Osteocyte (in vitro differentiated cells): ENCODE measurements around the gene METTL4. TPM values are rescaled to one million over a fixed set of nuclear protein-coding genes. Genes with fewer than 3 reads are reported as not detected.
A peak's percentile ranks its signal among the peaks of the same experiment; 100 is the strongest.

ENCODE experiments used
- DNase-seq: peaks from one replicate; pipeline ENCODE4 v3.0.0; 2021; ENCODE audit warnings: mixed read lengths; ENCODE audit not compliant: unreplicated experiment; ENCODE audit errors: extremely low spot score
- H3K27ac Mint-ChIP-seq: one replicate; pipeline ENCODE4 v1.8.0; 2021; ENCODE audit warnings: mild to moderate bottlenecking, mixed read lengths; ENCODE audit not compliant: unreplicated experiment
- H3K27me3 Mint-ChIP-seq: one replicate; pipeline ENCODE4 v1.8.0; 2021; ENCODE audit warnings: mixed read lengths; ENCODE audit not compliant: unreplicated experiment
- H3K36me3 Mint-ChIP-seq: one replicate; pipeline ENCODE4 v1.8.0; 2021; ENCODE audit warnings: mixed read lengths; ENCODE audit not compliant: unreplicated experiment
- H3K4me1 Mint-ChIP-seq: one replicate; pipeline ENCODE4 v1.8.0; 2021; ENCODE audit warnings: mixed read lengths; ENCODE audit not compliant: unreplicated experiment
- H3K4me3 Mint-ChIP-seq: one replicate; pipeline ENCODE4 v1.8.0; 2021; ENCODE audit warnings: mild to moderate bottlenecking, moderate library complexity, mixed read lengths; ENCODE audit not compliant: unreplicated experiment
- H3K9me3 Mint-ChIP-seq: one replicate; pipeline ENCODE4 v1.8.0; 2021; ENCODE audit warnings: mixed read lengths; ENCODE audit not compliant: unreplicated experiment
- total RNA-seq: library from RNA; stranded (reverse); gene quantifications from 2 replicates; pipeline ENCODE4 v1.2.1, GENCODE V29; 2021
- TF ChIP-seq, protein P1 (sequence below): fragments of 200-600 bp; sonication (generic); IDR thresholded peaks from 2 replicates; pipeline ENCODE4 v1.5.0; 2021; ENCODE audit warnings: antibody characterized with exemption, mild to moderate bottlenecking, moderate library complexity

METTL4 gene
- total RNA-seq, 1 donor from 2014 or later = 10.8 TPM

DNA sequence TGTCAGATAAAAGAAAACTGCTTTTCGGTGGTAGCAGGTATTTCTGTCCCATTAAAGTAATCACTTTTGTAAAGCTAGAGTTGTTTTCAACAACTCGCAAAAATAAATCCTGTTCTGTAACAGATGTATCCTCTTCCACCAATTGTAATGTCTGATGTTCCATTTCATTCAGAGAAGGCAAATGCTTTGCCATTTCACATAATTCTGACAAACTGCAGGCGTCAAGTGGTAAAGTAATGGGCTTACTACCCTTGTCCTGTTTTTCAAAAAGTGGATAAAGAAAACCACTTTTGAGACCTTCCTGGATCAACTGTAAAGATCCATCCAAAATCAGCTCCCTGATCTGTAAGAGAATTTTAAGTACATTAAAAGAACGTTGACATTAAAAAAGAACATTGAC lies 16.6 kb downstream of the METTL4 start:
- TF ChIP-seq, protein P1, sequence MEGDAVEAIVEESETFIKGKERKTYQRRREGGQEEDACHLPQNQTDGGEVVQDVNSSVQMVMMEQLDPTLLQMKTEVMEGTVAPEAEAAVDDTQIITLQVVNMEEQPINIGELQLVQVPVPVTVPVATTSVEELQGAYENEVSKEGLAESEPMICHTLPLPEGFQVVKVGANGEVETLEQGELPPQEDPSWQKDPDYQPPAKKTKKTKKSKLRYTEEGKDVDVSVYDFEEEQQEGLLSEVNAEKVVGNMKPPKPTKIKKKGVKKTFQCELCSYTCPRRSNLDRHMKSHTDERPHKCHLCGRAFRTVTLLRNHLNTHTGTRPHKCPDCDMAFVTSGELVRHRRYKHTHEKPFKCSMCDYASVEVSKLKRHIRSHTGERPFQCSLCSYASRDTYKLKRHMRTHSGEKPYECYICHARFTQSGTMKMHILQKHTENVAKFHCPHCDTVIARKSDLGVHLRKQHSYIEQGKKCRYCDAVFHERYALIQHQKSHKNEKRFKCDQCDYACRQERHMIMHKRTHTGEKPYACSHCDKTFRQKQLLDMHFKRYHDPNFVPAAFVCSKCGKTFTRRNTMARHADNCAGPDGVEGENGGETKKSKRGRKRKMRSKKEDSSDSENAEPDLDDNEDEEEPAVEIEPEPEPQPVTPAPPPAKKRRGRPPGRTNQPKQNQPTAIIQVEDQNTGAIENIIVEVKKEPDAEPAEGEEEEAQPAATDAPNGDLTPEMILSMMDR = no peak
- Mint-ChIP-seq H3K4me1 (peaks cover 7% of the 10 kb centered on the region), H3K4me3 (no peak overlapping the region), H3K36me3 (peaks cover 2% of the 10 kb centered on the region), H3K27me3 (no peaks in the 10 kb centered on the region), H3K9me3 (no peaks in the 10 kb centered on the region), H3K27ac (no peak overlapping the region)
- no peak for DNase-seq

DNA sequence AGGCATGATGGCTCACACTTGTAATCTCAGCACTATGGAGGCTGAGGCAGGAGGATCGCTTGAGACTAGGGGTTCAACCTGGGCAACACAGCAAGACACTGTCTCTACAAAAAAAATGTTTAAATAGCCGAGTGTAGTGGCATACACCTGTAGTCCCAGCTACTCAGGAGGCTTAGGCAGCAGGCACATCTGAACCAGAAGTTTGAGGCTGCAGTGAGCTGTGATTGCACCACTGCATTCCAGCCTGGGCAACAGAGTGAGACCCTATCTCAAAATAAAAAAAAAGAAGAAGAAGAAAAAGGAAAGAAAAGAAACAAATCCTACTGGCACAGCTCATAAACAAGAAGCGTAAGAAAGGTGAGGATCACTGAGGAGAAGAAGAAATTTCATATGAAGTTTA lies 19.9 kb downstream of the METTL4 start:
- H3K4me1 Mint-ChIP-seq = peaks cover 7% of the 10 kb centered on the region
- no peaks in the 10 kb centered on the region for H3K9me3 Mint-ChIP-seq
- TF ChIP-seq, protein P1 = no peak
- H3K27ac Mint-ChIP-seq = no peak overlapping the region
- DNase-seq = no peak
- H3K4me3 Mint-ChIP-seq = no peak overlapping the region
- H3K36me3 Mint-ChIP-seq = peaks cover 10% of the 10 kb centered on the region
- no peaks in the 10 kb centered on the region for H3K27me3 Mint-ChIP-seq

DNA sequence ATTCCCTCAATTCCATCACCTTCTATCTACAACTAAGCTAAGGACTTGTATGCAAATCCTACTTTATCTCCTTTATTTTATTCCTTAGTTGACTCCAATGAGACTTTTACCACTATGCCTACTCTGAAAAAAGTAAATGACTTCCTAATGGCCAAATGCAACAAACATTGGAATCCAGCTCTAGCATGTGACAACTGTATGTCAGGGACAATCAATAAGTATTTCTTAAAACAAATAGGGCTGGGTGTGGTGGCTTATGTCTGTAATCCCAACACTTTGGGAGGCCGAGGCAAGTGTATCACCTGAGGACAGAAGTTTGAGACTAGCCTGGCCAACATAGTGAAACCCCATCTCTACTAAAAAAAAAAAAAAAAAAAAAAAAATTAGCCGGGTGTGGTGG lies 21.8 kb downstream of the METTL4 start:
- peaks cover 10% of the 10 kb centered on the region for H3K36me3 Mint-ChIP-seq

DNA sequence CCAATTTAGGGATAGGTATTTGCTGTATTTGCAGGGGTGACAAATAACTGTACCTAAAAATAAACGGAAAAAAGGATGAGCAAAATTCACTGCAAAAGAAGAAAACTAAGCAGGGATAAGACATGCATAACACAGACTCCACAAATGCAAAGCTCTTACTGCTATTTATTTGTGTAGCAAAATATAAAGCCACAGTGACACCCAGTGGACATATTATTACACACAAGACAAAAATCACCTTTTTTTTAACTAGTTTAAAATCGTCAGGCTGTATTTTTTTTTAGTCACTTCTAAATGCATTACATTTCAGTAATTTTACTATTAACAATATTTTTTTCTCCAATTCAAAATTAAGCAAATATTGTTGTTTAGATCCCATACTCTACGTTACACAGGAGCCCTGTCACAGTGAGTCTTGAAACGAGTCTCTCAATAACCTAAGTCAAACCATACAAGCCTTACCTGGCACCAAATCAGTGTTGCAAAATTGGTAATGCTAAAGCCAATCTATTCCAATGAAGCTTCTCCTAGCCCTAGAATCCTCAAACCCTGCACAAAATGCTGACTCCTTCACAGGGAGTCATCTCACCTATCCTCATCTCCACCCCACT lies 23.7 kb downstream of the METTL4 start:
- no peaks in the 10 kb centered on the region for H3K9me3 Mint-ChIP-seq
- H3K4me1 Mint-ChIP-seq = peaks cover 6% of the 10 kb centered on the region
- no peaks in the 10 kb centered on the region for H3K27me3 Mint-ChIP-seq
- no peak overlapping the region for H3K27ac Mint-ChIP-seq
- TF ChIP-seq, protein P1 = peak; percentile 70
- DNase-seq = no peak
- H3K36me3 Mint-ChIP-seq = peaks cover 9% of the 10 kb centered on the region
- no peak overlapping the region for H3K4me3 Mint-ChIP-seq

More for the DNA sequence above, 21.8 kb downstream of the METTL4 start:
- H3K4me3 Mint-ChIP-seq = no peak overlapping the region
- TF ChIP-seq, protein P1 = no peak
- DNase-seq = no peak
- H3K27me3 Mint-ChIP-seq = no peaks in the 10 kb centered on the region
- no peak overlapping the region for H3K27ac Mint-ChIP-seq
- peaks cover 6% of the 10 kb centered on the region for H3K4me1 Mint-ChIP-seq
- H3K9me3 Mint-ChIP-seq = no peaks in the 10 kb centered on the region

DNA sequence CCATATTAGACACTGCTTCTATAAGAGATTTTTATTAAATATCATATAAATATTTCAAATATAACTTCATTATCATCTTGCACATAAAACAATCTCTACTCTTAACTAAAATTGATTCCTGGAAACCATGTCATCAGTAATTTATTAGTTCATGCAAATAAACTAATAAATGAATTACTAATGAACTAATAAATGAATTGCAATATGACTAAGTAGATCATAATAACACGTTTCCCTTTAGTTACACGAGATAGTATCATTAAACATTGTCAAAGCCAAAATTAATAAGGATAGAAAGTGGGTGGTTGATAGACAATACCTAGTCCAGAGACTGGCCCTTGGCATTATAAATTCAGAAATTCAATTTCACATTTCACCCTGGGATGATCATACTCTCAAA lies 26.1 kb downstream of the METTL4 start:
- TF ChIP-seq, protein P1 = no peak
- H3K4me3 Mint-ChIP-seq = no peak overlapping the region
- H3K36me3 Mint-ChIP-seq = peaks cover 8% of the 10 kb centered on the region
- H3K9me3 Mint-ChIP-seq = no peaks in the 10 kb centered on the region
- H3K27me3 Mint-ChIP-seq = no peaks in the 10 kb centered on the region
- H3K27ac Mint-ChIP-seq = no peak overlapping the region
- H3K4me1 Mint-ChIP-seq = peaks cover 1% of the 10 kb centered on the region
- DNase-seq = no peak
